COLO668 (cell line): Measurements from ENCODE around the gene FEM1A.
A peak's percentile ranks its signal among the peaks of the same experiment; 100 is the strongest.
"Not testable (repeated sequence)": the region's sequence is repeated elsewhere in the genome, so short reads cannot be mapped to it uniquely, and the experiment has no call there.

Source experiments
- DNase-seq: peaks from one replicate; lab custom pipeline; 2025; ENCODE audit not compliant: unreplicated experiment; lab: John Stamatoyannopoulos, UW

Gene FEM1A, protein sequence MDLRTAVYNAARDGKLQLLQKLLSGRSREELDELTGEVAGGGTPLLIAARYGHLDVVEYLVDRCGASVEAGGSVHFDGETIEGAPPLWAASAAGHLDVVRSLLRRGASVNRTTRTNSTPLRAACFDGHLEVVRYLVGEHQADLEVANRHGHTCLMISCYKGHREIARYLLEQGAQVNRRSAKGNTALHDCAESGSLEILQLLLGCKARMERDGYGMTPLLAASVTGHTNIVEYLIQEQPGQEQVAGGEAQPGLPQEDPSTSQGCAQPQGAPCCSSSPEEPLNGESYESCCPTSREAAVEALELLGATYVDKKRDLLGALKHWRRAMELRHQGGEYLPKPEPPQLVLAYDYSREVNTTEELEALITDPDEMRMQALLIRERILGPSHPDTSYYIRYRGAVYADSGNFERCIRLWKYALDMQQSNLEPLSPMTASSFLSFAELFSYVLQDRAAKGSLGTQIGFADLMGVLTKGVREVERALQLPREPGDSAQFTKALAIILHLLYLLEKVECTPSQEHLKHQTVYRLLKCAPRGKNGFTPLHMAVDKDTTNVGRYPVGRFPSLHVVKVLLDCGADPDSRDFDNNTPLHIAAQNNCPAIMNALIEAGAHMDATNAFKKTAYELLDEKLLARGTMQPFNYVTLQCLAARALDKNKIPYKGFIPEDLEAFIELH

DNA sequence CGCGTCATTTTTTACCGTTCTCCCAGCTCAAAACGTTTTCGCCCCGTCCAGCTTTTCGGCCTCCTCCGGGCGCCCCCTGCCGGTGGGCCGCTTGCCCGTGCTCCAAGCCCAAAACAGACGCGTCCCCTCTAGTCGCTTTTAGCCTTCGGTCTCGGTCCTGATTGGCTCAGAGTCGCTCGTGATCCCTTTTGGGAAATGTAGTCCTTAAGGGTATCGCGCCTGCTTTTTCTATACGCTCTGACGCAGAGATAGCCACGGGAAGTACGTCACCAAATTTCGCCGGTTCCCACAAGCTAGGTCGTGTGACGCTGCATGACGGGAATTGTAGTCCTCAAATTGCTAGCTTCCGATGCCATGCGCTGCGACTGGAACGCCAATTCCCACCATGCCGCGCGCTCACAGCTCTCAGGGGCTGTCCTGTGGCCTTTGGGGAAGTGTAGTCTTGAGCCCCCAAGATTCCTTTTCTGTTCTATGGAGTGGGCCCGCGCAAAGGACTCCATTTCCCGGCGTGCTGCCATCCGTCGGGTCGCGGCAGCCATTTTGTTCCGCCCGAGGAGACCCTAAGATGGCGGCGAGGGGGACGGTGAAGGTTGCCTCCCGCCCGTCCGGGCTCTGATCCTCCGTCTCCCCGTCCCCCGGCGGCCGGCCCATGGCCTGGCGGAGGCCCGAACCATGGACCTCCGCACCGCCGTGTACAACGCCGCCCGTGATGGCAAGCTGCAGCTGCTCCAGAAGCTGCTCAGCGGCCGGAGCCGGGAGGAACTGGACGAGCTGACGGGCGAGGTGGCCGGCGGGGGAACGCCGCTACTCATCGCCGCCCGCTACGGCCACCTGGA lies at the start of gene FEM1A:
Gene FEM1A (plus strand): TSS at position 552 of the 836 bp plus-strand sequence. CDS start 121 bp downstream, at position 673.
- DNase-seq: peak; percentile 98

DNA sequence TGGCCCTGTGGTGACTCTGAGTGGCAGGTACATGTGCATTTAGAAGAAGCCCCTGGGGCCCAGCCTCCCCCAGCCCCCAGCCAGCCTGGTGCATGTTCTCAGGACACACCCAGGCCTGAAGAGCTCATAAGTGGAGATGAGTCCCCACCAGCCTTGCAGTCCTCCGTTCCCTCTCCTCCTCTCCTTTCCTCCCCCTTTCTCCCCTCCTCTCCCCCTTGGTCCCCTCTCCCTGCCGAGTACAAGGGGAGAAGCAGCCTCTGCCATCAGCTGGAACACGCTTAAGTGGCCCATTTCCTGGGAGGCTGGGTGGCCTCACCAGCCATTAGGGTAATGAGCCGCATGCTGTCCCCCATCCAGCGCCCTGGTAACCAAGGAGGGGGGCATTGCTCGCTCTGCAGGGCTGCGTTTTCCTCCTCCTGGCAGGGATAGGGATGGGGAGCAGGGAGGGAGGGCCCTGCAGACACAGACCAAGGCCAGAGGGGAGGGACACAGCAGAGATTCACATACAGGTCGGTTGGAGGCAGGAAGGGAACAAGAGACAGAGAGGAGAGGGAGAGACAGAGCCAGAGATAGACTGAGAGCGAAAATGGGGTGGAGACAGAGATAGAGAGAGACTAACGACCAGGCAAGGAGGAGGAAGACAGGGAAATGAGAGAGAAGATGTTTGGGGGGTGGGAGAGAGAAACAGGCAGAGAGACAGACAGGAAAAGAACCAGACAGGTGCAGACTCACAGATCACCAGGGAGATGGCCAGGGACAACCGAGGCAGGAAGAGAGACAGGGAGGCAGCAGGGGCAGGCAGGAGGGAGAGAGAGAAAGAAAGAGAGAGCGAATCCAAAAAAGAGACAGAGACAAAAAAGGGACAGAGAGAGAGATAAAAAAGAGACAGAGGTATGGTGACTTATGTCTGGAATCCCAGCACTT lies 48.5 kb upstream of the FEM1A start:
- DNase-seq: no peak

- no peak for DNase-seq
Observed at GRCh38 chr19:4744451-4745174, 46.9 kb upstream of the FEM1A start.

DNA sequence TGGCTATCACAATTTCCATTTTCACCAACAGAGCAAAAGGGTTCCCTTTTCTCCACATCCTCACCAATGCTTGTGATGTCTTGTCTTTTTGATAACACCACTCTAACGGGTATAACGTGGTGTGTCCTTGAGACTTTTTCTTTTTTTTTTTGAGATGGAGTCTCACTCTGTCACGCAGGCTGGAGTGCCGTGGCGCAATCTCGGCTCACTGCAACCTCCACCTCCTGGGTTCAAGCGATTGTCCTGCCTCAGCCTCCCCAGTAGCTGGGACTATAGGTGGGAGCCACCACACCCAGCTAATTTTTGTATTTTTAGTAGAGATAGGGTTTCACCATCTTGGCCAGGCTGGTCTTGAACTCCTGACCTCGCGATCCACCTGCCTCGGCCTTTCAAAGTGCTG lies 46.4 kb upstream of the FEM1A start:
- not testable (repeated sequence) for DNase-seq

GRCh38 chr19:4745986-4746385 lies 45.5 kb upstream of the FEM1A start:
- no peak for DNase-seq

- no peak for DNase-seq
Observed at GRCh38 chr19:4748185-4748584, 43.3 kb upstream of the FEM1A start.

DNA sequence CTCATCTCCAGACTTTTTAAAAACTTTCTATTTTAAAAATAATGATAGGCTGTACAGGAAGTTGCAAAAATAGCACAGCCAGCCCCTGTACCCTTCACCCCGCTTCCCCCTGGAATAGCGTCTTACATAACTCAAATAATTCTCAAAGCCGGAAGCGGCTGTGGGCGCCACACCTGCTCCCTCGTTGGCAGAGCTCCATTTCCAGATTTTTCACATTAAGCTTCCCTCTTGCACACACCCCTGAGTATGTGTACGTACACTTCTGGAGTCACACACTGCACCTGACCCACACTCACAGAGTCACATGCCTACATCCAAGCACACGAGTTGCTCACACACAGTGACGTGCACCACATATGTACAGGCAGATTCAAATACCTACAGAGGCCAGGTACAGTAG lies 42.9 kb upstream of the FEM1A start:
- DNase-seq: peak; percentile 46

GRCh38 chr19:4749870-4750590 lies 41.5 kb upstream of the FEM1A start:
- no peak for DNase-seq

GRCh38 chr19:4754248-4754647 lies 37.3 kb upstream of the FEM1A start:
- DNase-seq: peak; percentile 32

DNA sequence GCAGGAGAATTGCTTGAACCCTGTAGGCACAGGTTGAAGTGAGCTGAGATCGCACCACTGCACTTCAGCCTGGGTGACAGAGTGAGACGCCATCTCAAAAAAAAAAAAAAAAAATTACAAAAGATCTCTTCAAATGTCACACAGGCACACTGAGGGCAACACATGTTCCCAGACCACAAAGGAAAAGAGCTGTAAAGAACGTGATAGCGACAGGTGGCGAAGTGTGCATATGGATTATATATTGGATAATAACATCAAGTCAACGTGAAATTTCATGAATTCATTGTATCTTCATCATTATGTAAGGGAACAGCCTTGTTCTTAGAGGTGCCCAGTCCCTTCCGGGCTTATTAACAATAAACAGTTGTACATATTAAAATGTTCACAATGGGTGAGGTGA lies 36.1 kb upstream of the FEM1A start:
- DNase-seq: no peak

GRCh38 chr19:4758082-4758481 lies 33.5 kb upstream of the FEM1A start:
- DNase-seq: no peak

GRCh38 chr19:4758659-4759058 lies 32.9 kb upstream of the FEM1A start:
- no peak for DNase-seq

DNA sequence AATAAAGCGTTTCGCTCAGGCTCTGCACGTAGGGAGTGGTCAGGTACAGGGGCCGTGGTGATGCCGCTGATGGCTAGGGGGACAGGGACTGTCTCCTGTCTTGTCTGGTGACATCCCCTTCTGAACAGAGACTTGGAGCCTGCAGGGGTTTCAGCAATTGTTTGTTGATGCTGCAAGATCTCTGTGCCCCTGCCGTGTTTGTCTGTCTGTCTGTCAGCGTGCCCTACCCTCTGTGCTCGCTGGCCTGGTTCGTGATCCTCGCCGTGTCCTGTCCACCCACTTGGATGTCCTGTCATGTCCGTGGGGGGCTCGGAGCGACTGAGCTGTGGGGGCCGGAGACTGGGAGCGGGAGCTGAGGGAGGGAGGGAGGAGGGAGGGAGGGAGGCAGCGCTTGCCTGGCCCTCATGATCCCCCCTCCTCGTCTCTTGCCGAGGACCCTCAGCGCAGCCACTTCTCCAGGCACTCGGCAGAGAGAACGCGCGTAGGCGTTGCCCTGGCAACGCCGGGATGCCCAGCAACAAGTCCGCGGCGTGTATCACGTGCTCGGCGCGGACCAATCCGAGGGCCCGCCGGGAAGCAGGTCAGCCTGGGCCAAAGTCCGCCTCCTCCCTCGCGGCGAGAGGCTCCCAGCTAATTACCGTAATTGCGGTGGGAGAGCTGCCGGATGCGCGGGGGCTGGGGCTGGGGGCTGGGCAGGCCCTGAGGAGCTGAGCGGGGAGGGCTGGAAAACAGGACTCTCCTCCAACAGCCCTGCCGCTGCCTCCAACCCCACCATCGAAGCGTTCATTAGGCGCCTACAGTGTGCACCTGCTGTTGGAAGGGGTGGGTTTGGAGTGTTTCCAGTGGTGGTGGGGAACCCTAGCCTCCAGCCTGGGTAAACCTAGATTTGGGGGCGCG lies 31.9 kb upstream of the FEM1A start:
- peak; percentile 97 for DNase-seq

- no peak for DNase-seq
Observed at GRCh38 chr19:4760285-4760650, 31.3 kb upstream of the FEM1A start.

DNA sequence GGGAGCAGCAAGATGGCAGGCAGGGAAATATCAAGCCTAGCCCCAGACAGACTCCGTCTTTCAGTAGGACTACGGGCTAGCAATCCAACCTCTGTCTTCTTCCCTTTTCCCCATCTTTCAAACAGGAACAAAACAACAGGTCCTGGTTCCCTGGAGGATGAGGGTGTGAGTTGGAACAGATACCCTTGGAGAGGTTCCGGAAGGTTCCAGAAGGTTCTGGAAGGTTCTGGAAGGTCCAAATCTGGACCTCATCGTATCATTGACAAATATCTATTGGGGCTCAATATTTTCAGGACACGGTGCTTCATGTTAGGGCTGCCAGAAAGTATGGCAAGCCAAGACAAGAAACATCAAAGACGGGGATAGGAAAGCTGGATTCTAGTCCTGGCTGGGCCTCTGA lies 28.5 kb upstream of the FEM1A start:
- no peak for DNase-seq

DNA sequence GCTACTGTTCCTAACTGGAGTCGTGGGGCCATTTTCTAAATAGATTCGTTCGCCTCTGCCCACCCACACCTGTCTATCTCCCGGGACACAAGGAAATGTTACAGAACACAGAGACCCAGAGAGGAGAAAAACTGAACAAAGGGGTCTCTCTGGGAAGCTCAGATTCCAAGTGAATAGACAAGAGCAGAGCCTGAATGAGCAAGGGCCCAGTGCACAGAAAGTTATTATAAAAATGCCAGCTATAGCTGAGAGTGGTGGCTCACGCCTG lies 27.2 kb upstream of the FEM1A start:
- no peak for DNase-seq

GRCh38 chr19:4768934-4769777 lies 22.4 kb upstream of the FEM1A start:
- DNase-seq: peak; percentile 89

DNA sequence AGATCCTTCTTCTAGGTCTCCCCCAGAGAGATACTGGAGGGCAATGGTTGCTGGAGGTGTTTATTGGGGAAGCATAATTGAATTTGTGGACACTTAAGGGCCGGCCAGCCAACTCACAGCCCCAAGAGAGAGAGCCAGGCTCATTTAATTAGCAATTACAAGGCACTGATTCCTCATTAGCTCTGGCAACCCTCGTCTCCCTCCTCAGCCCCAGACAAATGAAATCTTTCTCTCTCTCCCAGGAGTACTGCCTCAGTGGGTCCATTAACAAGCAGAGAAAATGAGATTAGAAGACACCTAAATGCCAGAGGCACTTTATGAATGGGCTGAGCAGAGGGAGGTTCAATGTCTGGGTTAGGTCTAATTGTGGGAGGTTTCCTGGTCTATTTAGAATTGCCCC lies 19.0 kb upstream of the FEM1A start:
- DNase-seq: no peak
